ENCODE results near the gene MCM9.

The MCM9 gene

GRCh38 chr6:118799826-118800225 lies 135.1 kb downstream of the MCM9 start:
- DNase-seq (ENCODE audit: low spot score), result no peak

GRCh38 chr6:118796548-118796947 lies 138.4 kb downstream of the MCM9 start:
- DNase-seq (ENCODE audit: low spot score), result peak; percentile 87

GRCh38 chr6:118791499-118791898 lies 143.5 kb downstream of the MCM9 start:
- DNase-seq (ENCODE audit: low spot score), result no peak

- DNase-seq (ENCODE audit: low spot score), result no peak
Observed at GRCh38 chr6:118789954-118790353, 145.0 kb downstream of the MCM9 start.

- DNase-seq (ENCODE audit: low spot score), result no peak
Observed at GRCh38 chr6:118789419-118789818, 145.5 kb downstream of the MCM9 start.

GRCh38 chr6:118788702-118789101 lies 146.3 kb downstream of the MCM9 start:
- DNase-seq (ENCODE audit: low spot score), result no peak

- peak; percentile 35 for DNase-seq (ENCODE audit: low spot score)
Observed at GRCh38 chr6:118787724-118788423, 147.1 kb downstream of the MCM9 start.

GRCh38 chr6:118786596-118787453 lies 148.1 kb downstream of the MCM9 start:
- no peak for DNase-seq (ENCODE audit: low spot score)

- no peak for DNase-seq (ENCODE audit: low spot score)
Observed at GRCh38 chr6:118785601-118786000, 149.4 kb downstream of the MCM9 start.

GRCh38 chr6:118784641-118785164 lies 150.3 kb downstream of the MCM9 start:
- no peak for DNase-seq (ENCODE audit: low spot score)

GRCh38 chr6:118783931-118784550 lies 150.9 kb downstream of the MCM9 start:
- DNase-seq (ENCODE audit: low spot score), result no peak

- DNase-seq (ENCODE audit: low spot score), result no peak
Observed at GRCh38 chr6:118782651-118783050, 152.3 kb downstream of the MCM9 start.

- DNase-seq (ENCODE audit: low spot score), result no peak
Observed at GRCh38 chr6:118781897-118782296, 153.1 kb downstream of the MCM9 start.

- DNase-seq (ENCODE audit: low spot score), result no peak
Observed at GRCh38 chr6:118780668-118781067, 154.3 kb downstream of the MCM9 start.

- DNase-seq (ENCODE audit: low spot score), result peak; percentile 82
Observed at GRCh38 chr6:118776607-118777549, 158.1 kb downstream of the MCM9 start.

- no peak for DNase-seq (ENCODE audit: low spot score)
Observed at GRCh38 chr6:118775381-118775780, 159.6 kb downstream of the MCM9 start.

GRCh38 chr6:118774581-118774980 lies 160.4 kb downstream of the MCM9 start:
- no peak for DNase-seq (ENCODE audit: low spot score)

GRCh38 chr6:118772886-118773285 lies 162.1 kb downstream of the MCM9 start:
- no peak for DNase-seq (ENCODE audit: low spot score)

- DNase-seq (ENCODE audit: low spot score), result no peak
Observed at GRCh38 chr6:118771253-118771652, 163.7 kb downstream of the MCM9 start.

GRCh38 chr6:118770835-118771234 lies 164.1 kb downstream of the MCM9 start:
- DNase-seq (ENCODE audit: low spot score), result no peak

- DNase-seq (ENCODE audit: low spot score), result no peak
Observed at GRCh38 chr6:118770112-118770788, 164.7 kb downstream of the MCM9 start.

Measured in CD4-positive, alpha-beta T cell treated with Interleukin-15 for 4 hours (primary cell).